Panc1 (cell line): ENCODE data around the gene HS1BP3. TPM values are rescaled to one million over a fixed set of nuclear protein-coding genes. Genes with fewer than 3 reads are reported as not detected.

ENCODE experiments used
- ATAC-seq: fragments of 200-7000 bp; cut with Tn5 transposase; 2 replicates; pipeline ENCODE4 v1.9.1; 2020; ENCODE audit warnings: mild to moderate bottlenecking, moderate library complexity
- BruUV-seq: library from RNA; stranded (reverse); fragments of 400-500 nt; replicated peaks from 2 replicates; lab custom pipeline; 2021; lab: Mats Ljungman, UMichigan
- CTCF ChIA-PET: fragments of 300-600 bp; sonication (Branson Sonifier 250); formaldehyde crosslinking; loops from one replicate; lab custom pipeline; 2022; ENCODE audit warnings: antibody characterized with exemption; lab: Charles Lee
- POLR2A ChIA-PET: fragments of 300-600 bp; sonication (Branson Sonifier 250); formaldehyde crosslinking; loops from one replicate; lab custom pipeline; 2022; ENCODE audit warnings: antibody characterized with exemption; lab: Charles Lee
- DNase-seq: peaks from one replicate; pipeline ENCODE4 v3.0.0-alpha.2; 2010; ENCODE audit warnings: low read depth, low spot score
- H3K27ac ChIP-seq: 2 replicates; pipeline ENCODE4 v1.5.1; 2011; ENCODE audit warnings: mild to moderate bottlenecking, low read length, inconsistent platforms
- H3K27me3 ChIP-seq: fragments of 200-500 bp; sonication (Bioruptor generic); 2 replicates; pipeline ENCODE4 v1.6.0; 2014; ENCODE audit warnings: low read length, inconsistent platforms; ENCODE audit not compliant: control insufficient read depth, insufficient read depth
- H3K36me3 ChIP-seq: fragments of 200-500 bp; sonication (Bioruptor generic); 2 replicates; pipeline ENCODE4 v1.5.1; 2014; ENCODE audit warnings: inconsistent platforms, mild to moderate bottlenecking, low read length, moderate library complexity; ENCODE audit not compliant: control insufficient read depth, insufficient read depth
- H3K4me1 ChIP-seq: 2 replicates; pipeline ENCODE4 v1.5.1; 2011; ENCODE audit warnings: inconsistent platforms, mild to moderate bottlenecking, low read length, moderate library complexity; ENCODE audit not compliant: control insufficient read depth, insufficient read depth
- H3K4me3 ChIP-seq, 2 experiments: 2 replicates each; pipeline ENCODE4 v1.5.1; 2011 to 2012; ENCODE audit warnings: low read depth in 2 of 2, low read length in 2 of 2, mild to moderate bottlenecking in 2 of 2, inconsistent platforms in 1 of 2, moderate library complexity in 1 of 2
- H3K9me3 ChIP-seq: fragments of 200-500 bp; sonication (Bioruptor generic); 2 replicates; pipeline ENCODE4 v1.5.1; 2014; ENCODE audit warnings: low read depth, mild to moderate bottlenecking, inconsistent platforms, low read length, moderate library complexity; ENCODE audit not compliant: control insufficient read depth, insufficient read depth
- POLR2AphosphoS5 ChIP-seq: IDR thresholded peaks from 2 replicates; pipeline ENCODE4 v1.6.1; 2012; ENCODE audit warnings: mild to moderate bottlenecking, low read depth, low read length, moderate library complexity
- SIN3A ChIP-seq: IDR thresholded peaks from 2 replicates; pipeline ENCODE4 v1.6.1; 2012; ENCODE audit warnings: low read depth, mild to moderate bottlenecking, low read length, moderate library complexity, borderline replicate concordance; ENCODE audit not compliant: insufficient read depth
- TCF7L2 ChIP-seq: IDR thresholded peaks from 2 replicates; pipeline ENCODE4 v1.6.1; 2011; ENCODE audit warnings: mild to moderate bottlenecking, low read depth, low read length, inconsistent platforms
- in situ Hi-C: cut with HindIII; loops from 2 replicates; pipeline ENCODE4 v1.10.0; 2016; ENCODE audit warnings: low sequenced_read_pairs, low pct_unique_long_range_greater_than_20kb
- intact Hi-C: fragments of 100-400 bp; cut with micrococcal nuclease; formaldehyde crosslinking; loops from one replicate; pipeline ENCODE4 v1.10.0; 2022; ENCODE audit not compliant: unreplicated experiment
- total RNA-seq: library from RNA; stranded (reverse); gene quantifications from one replicate; pipeline ENCODE4 v1.2.1, GENCODE V29; 2021; ENCODE audit not compliant: unreplicated experiment
- TF ChIP-seq, protein P1 (sequence below), 2 experiments: IDR thresholded peaks; 2 replicates each; pipeline ENCODE4 v1.6.1; 2011 to 2012; ENCODE audit warnings: low read depth in 2 of 2, control low read depth in 1 of 2, low read length in 1 of 2, mild to moderate bottlenecking in 1 of 2, moderate library complexity in 1 of 2; ENCODE audit not compliant: insufficient read depth in 1 of 2
- TF ChIP-seq, protein P2 (sequence below): fragments of 450-650 bp; IDR thresholded peaks from 2 replicates; pipeline ENCODE4 v1.5.1; 2017; ENCODE audit warnings: mild to moderate bottlenecking

HS1BP3 gene
- total RNA-seq, 1 experiment from 2014 or later, result 46.1 TPM

DNA sequence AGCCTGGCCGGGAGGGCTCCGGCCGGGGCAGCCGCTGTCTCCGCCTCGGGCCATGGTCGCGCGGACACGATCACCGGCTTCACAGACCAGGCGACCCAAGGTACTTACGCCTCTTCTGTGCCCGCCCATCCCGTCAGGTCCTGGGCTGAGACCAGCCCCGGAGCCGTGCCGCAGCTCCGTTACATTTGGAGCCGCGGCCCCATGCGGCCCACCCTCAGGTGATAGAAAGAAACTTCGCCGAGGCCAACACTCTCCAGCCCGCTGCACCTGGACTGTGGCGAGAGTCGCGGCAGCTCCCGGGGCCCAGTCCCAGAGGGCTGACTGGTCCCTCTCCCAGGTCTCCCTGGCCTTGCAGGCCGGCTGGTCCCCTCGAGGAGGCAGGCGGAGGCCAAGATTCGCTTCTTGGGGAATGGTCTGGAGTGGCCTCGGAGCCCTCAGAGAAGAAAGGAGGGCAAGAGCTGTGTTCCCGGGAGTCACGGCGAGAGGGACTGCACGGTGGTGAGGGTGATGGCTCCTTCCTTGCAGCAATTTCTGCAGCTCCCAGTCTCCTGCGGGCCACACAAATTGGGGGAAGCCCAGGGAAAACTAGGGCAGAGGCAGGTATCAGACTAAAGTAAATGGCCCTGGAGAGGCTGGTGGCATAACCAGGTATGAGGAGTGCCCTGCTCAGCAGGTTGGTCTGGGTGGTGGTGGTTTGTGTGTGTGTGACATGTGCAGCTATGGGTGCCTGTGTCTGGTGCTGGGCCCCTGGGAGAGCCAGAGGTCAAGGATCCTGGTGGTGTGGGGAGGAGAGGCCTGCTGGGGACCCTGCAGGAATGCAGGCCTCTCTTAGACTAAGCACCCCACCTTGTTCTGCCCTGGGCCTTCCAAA is 16.9 kb upstream of the HS1BP3 start:
- intact Hi-C loops, result loop anchor here (10.0 kb wide), 1 partner anchor 107 kb away; no protein-coding TSS in a partner anchor
- BruUV-seq, result no TSS peak
- TF ChIP-seq, protein P1, sequence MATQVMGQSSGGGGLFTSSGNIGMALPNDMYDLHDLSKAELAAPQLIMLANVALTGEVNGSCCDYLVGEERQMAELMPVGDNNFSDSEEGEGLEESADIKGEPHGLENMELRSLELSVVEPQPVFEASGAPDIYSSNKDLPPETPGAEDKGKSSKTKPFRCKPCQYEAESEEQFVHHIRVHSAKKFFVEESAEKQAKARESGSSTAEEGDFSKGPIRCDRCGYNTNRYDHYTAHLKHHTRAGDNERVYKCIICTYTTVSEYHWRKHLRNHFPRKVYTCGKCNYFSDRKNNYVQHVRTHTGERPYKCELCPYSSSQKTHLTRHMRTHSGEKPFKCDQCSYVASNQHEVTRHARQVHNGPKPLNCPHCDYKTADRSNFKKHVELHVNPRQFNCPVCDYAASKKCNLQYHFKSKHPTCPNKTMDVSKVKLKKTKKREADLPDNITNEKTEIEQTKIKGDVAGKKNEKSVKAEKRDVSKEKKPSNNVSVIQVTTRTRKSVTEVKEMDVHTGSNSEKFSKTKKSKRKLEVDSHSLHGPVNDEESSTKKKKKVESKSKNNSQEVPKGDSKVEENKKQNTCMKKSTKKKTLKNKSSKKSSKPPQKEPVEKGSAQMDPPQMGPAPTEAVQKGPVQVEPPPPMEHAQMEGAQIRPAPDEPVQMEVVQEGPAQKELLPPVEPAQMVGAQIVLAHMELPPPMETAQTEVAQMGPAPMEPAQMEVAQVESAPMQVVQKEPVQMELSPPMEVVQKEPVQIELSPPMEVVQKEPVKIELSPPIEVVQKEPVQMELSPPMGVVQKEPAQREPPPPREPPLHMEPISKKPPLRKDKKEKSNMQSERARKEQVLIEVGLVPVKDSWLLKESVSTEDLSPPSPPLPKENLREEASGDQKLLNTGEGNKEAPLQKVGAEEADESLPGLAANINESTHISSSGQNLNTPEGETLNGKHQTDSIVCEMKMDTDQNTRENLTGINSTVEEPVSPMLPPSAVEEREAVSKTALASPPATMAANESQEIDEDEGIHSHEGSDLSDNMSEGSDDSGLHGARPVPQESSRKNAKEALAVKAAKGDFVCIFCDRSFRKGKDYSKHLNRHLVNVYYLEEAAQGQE (IDR thresholded peaks at IDR 0.05; ENCODE audit: insufficient read depth in 1 of 2, low read depth in 2 of 2, low read length in 1 of 2), result no peak
- TF ChIP-seq POLR2AphosphoS5 (no peak), TCF7L2 (no peak), SIN3A (no peak)
- TF ChIP-seq, protein P2, sequence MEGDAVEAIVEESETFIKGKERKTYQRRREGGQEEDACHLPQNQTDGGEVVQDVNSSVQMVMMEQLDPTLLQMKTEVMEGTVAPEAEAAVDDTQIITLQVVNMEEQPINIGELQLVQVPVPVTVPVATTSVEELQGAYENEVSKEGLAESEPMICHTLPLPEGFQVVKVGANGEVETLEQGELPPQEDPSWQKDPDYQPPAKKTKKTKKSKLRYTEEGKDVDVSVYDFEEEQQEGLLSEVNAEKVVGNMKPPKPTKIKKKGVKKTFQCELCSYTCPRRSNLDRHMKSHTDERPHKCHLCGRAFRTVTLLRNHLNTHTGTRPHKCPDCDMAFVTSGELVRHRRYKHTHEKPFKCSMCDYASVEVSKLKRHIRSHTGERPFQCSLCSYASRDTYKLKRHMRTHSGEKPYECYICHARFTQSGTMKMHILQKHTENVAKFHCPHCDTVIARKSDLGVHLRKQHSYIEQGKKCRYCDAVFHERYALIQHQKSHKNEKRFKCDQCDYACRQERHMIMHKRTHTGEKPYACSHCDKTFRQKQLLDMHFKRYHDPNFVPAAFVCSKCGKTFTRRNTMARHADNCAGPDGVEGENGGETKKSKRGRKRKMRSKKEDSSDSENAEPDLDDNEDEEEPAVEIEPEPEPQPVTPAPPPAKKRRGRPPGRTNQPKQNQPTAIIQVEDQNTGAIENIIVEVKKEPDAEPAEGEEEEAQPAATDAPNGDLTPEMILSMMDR, result no peak
- no peak for ATAC-seq
- in situ Hi-C loops, result no loop called here
- no peaks in the 10 kb centered on the region for H3K36me3 ChIP-seq
- H3K9me3 ChIP-seq, result no peaks in the 10 kb centered on the region
- H3K4me1 ChIP-seq, result peaks cover 8% of the 10 kb centered on the region
- H3K27ac ChIP-seq, result no peak overlapping the region
- POLR2A ChIA-PET, result no interaction called here
- no peak for DNase-seq
- CTCF ChIA-PET, result interaction anchor here (0.6 kb wide), 1 partner anchor 353 kb away, joined by 7 read pairs; no protein-coding TSS in a partner anchor
- peaks cover 23% of the 10 kb centered on the region for H3K27me3 ChIP-seq
- no peak overlapping the region; a peak in 1 of 4 replicates for H3K4me3 ChIP-seq

DNA sequence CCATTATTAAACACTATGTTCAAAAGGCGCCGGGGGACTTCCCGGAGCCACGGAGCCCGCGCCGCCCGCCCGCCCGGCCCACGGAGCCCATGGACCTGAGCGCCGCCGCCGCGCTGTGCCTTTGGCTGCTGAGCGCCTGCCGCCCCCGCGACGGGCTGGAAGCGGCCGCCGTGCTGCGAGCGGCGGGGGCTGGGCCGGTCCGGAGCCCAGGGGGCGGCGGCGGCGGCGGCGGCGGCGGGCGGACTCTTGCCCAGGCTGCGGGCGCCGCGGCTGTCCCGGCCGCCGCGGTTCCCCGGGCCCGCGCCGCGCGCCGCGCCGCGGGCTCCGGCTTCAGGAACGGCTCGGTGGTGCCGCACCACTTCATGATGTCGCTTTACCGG is 16.2 kb upstream of the HS1BP3 start:
- H3K9me3 ChIP-seq, result no peaks in the 10 kb centered on the region
- no peak for ATAC-seq
- peaks cover 24% of the 10 kb centered on the region for H3K27me3 ChIP-seq
- H3K4me1 ChIP-seq, result peaks cover 8% of the 10 kb centered on the region
- in situ Hi-C loops (no loop called here), intact Hi-C loops (loop anchor here (10.0 kb wide), 1 partner anchor 108 kb away; no protein-coding TSS in a partner anchor)
- ChIA-PET CTCF (interaction anchor here (0.6 kb wide), 1 partner anchor 304 kb away, joined by 3 read pairs; no protein-coding TSS in a partner anchor), POLR2A (no interaction called here)
- no TSS peak for BruUV-seq
- no peaks in the 10 kb centered on the region for H3K36me3 ChIP-seq
- TF ChIP-seq TCF7L2 (no peak), SIN3A (no peak), POLR2AphosphoS5 (no peak)
- TF ChIP-seq, protein P1 (IDR thresholded peaks at IDR 0.05; ENCODE audit: insufficient read depth in 1 of 2, low read depth in 2 of 2, low read length in 1 of 2), result no peak
- TF ChIP-seq, protein P2, result no peak
- DNase-seq, result no peak
- H3K4me3 ChIP-seq, result no peak overlapping the region; a peak in 1 of 4 replicates
- H3K27ac ChIP-seq, result no peak overlapping the region
